Measurements from ENCODE around the gene CMBL. TPM values are rescaled to one million over a fixed set of nuclear protein-coding genes. Genes with fewer than 3 reads are reported as not detected.

CMBL gene
- 8.6 and 10.3 TPM in 2 replicates for total RNA-seq

DNA sequence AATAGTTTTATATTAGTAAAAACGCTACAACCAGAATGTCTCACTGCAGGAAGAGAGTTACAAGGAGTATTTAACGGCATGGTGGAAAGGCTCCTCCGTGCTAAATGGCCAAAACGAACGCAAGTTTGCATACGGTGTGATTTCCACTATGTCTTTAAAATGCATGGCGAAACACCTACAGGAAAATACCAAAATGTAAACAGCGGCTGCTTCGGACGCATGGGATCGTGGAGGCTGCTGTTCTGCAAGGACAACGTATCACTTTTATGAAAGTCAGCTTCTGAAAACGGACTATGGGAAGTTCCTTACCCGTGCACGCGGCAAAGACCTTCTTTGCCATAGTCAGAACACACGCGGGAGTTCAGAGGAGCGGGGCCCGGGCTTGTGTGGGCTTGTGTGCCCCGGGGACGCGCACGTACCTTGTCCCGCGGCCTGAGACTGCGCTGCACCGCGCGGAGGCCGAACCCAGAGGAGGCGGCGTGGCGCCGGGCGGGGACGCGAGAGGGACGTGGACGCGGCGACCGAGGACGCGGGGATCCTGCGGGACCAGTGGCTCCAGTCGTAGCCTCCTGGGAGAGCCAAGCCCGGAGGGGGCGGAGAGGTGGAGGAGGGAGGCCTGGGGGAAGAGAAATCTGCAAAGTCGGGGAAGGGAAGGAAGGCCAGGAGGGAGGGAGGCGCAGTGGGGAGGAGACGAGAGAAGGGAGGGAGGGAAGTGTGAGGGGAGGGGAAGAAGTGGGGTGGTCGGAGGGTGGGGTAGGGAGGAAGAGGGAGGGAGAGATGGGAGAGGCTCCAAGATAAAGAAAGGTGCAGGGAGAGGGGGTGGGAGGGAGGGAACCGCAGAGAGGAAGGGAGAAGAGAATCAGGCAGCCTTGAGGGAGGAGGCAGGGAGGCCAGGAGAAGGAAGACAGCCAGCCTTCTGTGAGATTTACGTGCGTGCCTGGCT is at the start of gene CMBL:
TSS of gene CMBL (minus strand) at position 697 of the 943 bp plus-strand sequence. CDS start 17,140 bp downstream, outside the sequence.

DNA sequence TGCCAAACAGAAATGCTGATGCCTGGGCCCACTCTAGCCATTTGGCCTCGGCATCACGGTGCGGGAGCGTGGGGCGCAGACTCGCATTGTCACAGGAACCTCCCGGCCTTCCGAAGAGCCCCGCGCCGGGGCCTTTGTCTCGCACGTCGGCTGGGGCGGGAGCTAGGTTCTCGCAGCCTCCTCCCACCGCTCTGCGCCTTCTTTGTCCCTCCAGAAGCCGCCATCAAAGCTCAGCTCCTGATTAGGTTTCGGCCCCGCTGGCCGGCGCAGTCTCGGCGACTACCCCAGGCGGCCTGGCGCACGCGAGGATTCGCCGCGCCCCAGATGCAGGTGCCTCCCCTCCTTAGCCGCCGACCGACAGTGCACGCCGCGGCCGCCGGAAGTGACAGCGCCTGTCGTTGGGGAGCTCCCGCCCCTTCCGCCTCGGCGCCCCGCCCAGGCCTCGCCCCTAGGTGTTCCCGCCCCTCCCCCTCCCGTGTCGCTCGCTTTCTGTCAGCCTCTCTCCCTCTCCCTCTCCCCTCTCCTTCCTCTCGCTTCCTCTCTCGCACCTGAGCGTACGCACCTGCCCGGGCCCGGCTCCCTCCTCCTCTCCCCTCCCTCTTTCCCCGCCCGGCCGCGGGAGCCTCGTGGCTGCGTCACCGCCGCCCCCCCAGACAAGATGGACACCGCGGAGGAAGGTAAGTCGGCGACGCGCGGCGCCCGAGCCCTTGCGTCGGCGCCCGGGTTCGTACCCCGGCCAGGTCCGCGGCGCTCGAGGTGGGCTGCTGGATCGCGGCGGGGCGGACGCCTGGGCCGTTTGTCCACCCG is 45.7 kb upstream of the CMBL start, which contains the start of gene MARCHF6:
TSS of gene MARCHF6 (plus strand) at position 455 of the 807 bp plus-strand sequence. CDS start at position 659, 204 bp downstream.

DNA sequence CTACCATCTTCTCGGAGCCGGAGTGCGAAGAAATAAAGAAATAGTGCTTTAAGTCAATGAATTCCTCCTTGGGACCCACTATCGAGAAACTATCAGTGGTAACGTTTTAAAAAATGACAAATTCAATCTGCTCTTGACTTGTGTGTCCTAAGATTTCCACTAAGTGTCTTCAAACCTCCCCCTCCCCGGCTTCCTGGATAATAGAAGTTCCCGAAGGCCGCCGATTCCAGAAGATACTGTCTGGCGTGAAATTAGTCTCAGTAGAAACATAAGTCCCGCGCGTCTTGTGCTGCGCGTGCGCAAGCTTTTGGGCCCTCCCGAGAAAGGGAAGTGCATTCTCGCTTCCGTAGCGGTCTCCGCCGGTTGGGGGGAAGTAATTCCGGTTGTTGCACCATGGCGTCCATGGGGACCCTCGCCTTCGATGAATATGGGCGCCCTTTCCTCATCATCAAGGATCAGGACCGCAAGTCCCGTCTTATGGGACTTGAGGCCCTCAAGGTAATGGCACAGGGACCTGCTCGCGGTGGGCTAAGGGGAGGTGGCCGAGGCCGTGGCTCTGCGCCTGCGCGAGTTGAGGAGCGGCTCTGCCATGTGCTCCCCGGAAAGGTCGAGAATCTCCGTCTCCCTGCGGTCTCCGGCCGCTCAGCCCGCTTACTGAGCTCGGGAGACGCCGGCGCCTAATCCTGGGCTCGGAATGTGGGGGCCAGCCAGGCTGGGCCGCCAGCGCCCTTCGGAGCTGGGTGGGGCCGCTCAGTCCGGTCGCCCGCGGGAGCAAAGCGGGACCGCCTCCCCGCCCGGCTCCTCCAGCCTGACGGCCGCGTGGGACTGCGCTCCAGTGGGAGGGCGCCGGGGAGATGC is 57.5 kb downstream of the CMBL start, which contains the start of gene CCT5:
TSS of gene CCT5 (plus strand) at position 333 of the 858 bp plus-strand sequence. CDS start at position 394, 61 bp downstream.

Small RNA genes within 50 kb of the gene (small RNA-seq; reads per million reads assigned to genes)
- gene RF00019 = not detected

Other genes starting within 250 kb of the CMBL start
- 14.7 and 19.0 TPM in 2 replicates for gene ATPSCKMT, start 58.0 kb downstream of the CMBL start, total RNA-seq
- gene CCT5, start 57.6 kb downstream of the CMBL start, total RNA-seq = 418 and 476 TPM in 2 replicates
- gene MARCHF6, start 45.8 kb upstream of the CMBL start, total RNA-seq = 37.5 and 45.9 TPM in 2 replicates
- gene ROPN1L, start 134.0 kb upstream of the CMBL start, total RNA-seq = 1.1 and 1.6 TPM in 2 replicates

Measured in subcutaneous preadipocyte (primary cell).